NCI-H1092 (cell line): Measurements from ENCODE around the gene LYSMD1.
A peak's percentile ranks its signal among the peaks of the same experiment; 100 is the strongest.

ENCODE experiments used
- DNase-seq: peaks from one replicate; lab custom pipeline; 2025; lab: John Stamatoyannopoulos, UW

Gene LYSMD1

GRCh38 chr1:151137789-151138188, 27.9 kb downstream of the LYSMD1 start:
- DNase-seq: no peak

DNA sequence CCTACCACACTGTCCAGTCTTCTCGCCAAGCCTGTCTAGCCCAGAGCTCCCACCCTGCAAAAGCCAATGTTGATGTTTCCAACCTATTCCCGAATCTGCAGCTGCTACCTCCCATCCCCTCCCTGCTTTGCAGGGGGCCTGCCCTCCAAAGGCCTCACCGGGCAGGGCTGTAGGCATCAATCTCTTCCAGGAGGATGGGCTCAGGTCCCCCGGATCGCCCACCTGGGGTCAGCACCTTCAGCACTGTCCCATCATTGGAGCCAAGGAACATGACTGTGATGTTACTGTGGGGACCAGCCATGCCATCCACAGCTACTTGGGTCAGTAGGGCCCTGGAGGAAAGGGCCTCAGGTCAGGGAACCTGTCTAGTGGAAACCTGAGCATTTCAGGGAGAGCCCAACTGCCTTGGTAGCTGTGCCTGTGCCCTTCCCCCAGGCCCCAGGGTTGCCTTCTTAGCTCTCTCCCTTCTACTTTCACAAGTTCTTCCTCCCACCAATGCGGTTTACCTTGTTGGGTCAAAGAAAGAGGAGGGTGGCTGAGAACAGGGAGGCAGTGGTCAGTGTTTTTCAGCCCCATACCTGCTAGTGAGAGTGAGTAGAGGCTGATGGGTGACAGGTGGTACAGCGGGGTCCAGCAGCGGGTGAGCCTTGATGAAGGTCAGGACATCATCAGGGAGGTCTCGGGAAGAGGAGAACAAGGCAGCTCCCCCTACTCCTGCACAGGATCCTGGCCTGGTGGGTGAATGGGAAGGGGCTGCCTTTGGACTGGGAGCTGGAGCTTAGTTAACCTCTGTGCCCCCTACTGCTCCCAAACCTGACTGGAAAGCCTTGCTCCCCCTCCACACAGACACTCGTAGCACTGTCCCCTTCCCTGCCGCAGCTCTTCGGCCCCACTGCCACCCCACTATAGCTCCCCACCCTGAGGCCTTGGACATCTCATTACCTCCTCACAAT, 30.0 kb downstream of the LYSMD1 start:
- DNase-seq: no peak

- DNase-seq: no peak
Measured at GRCh38 chr1:151134991-151135390, 30.7 kb downstream of the LYSMD1 start.

GRCh38 chr1:151134396-151134795, 31.3 kb downstream of the LYSMD1 start:
- no peak for DNase-seq

DNA sequence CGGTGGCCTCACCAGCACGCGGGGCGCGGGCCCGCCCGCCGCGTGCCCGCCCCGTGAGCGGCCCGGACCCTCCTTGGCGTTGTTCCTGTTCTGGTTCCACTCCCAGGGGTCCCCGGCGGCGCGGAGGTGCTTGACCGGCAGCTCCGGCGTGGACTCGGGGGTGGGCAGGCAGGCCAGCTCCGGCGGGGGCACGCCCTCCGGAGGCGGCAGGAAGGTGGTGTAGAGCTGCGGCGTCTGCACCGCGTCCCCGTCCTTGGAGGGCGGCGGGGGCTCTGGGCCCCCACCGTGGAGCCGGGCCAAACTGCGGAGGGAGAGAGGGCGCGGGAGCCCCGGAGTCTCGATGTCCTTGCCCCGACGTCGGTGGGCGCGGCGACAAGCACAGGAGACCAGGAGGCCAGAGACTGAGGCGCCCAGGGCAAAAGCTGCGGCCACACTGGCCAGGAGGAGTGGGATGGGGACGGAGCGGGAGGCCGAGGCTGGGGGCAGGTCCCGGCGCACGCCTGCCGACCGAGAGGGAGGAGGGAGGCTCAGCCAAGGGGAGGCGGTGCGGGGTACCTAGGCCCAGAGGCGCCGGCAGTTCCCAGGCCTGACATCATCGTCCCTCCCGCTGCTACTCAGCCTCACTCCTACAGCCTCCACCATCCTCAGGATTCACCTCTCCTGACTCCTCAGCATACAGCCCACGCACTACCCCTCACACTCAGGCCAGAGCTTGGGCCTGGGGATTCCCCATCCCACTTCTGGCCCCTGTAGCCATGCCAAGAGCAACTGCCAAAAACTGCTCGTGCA, 32.5 kb downstream of the LYSMD1 start:
- DNase-seq: no peak

- DNase-seq: no peak
Measured at GRCh38 chr1:151132335-151133017, 33.2 kb downstream of the LYSMD1 start.

GRCh38 chr1:151131701-151132334, 33.9 kb downstream of the LYSMD1 start:
- DNase-seq: no peak

- peak; percentile 89 for DNase-seq
Measured at GRCh38 chr1:151130987-151131586, 34.6 kb downstream of the LYSMD1 start.

DNA sequence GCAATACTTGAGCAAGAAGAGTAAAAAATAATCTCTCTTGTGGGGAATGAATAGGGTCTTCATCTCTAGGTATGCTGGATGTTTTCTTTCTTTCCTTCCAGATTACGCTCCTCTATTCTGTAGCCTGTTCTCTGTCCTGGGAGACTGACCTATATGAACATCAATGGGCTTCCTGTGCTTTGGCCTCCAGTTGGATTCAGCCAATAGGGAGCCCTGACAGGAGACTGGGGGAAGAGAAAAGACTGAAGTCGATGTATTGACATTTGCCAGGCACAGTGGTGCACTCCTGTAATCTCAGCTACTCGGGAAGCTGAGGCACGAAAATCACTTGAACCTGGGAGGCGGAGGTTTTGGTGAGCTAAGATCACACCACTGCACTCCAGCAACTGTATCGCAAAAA, 36.9 kb downstream of the LYSMD1 start:
- DNase-seq: no peak

- no peak for DNase-seq
Measured at GRCh38 chr1:151124763-151125403, 40.8 kb downstream of the LYSMD1 start.

- DNase-seq: no peak
Measured at GRCh38 chr1:151113877-151114276, 51.8 kb downstream of the LYSMD1 start.
